OCI-LY3 (cell line): ENCODE results near the gene ZNF275.

Experiments used
- H2AFZ ChIP-seq: fragments of 200-600, 300-600 bp; shearing (Covaris generic); 2 replicates; pipeline ENCODE4 v1.6.0; 2014; ENCODE audit warnings: antibody characterized with exemption, low read depth, low read length
- H3K27ac ChIP-seq: fragments of 200-600, 300-600 bp; sonication (generic); 2 replicates; pipeline ENCODE4 v1.5.1; 2014; ENCODE audit warnings: mild to moderate bottlenecking, low read length, moderate library complexity, mixed read lengths
- H3K27me3 ChIP-seq: fragments of 200-600, 300-600 bp; sonication (generic); 2 replicates; pipeline ENCODE4 v1.6.1; 2014; ENCODE audit warnings: low read depth, low read length, mixed read lengths
- H3K36me3 ChIP-seq: fragments of 200-600, 300-600 bp; sonication (generic); replicated peaks from 2 replicates; pipeline ENCODE3; 2014; ENCODE audit warnings: low read depth, low read length, mixed read lengths
- H3K4me1 ChIP-seq: fragments of 300-600, 200-600 bp; sonication (generic); 2 replicates; pipeline ENCODE4 v1.6.1; 2014; ENCODE audit warnings: low read length, mixed read lengths
- H3K4me2 ChIP-seq: fragments of 200-600, 300-600 bp; sonication (generic); 2 replicates; pipeline ENCODE4 v1.6.1; 2014; ENCODE audit warnings: low read length, mixed read lengths
- H3K4me3 ChIP-seq: fragments of 300-600, 200-600 bp; sonication (generic); 2 replicates; pipeline ENCODE4 v1.5.1; 2014; ENCODE audit warnings: antibody characterized with exemption, mild to moderate bottlenecking, low read length, moderate library complexity
- H3K79me2 ChIP-seq: fragments of 300-600, 200-600 bp; shearing (Covaris generic); 2 replicates; pipeline ENCODE4 v1.6.1; 2014; ENCODE audit warnings: mild to moderate bottlenecking, low read length, mixed read lengths
- H3K9ac ChIP-seq: fragments of 300-600, 200-600 bp; shearing (Covaris generic); 2 replicates; pipeline ENCODE4 v1.6.0; 2014; ENCODE audit warnings: mild to moderate bottlenecking, low read length, moderate library complexity
- H3K9me3 ChIP-seq: fragments of 200-600, 300-600 bp; shearing (Covaris generic); 2 replicates; pipeline ENCODE4 v1.6.1; 2014; ENCODE audit warnings: low read length, mixed read lengths; ENCODE audit not compliant: insufficient read depth
- H4K20me1 ChIP-seq: fragments of 200-600, 300-600 bp; sonication (generic); 2 replicates; pipeline ENCODE4 v1.6.1; 2016; ENCODE audit warnings: low read length, mixed read lengths; ENCODE audit not compliant: insufficient read depth
- CTCF ChIP-seq: fragments of 200-600, 300-600 bp; sonication (generic); IDR thresholded peaks from 2 replicates; pipeline ENCODE4 v1.5.1; 2014; ENCODE audit warnings: antibody characterized with exemption, low read length, low read depth
- EZH2phosphoT487 ChIP-seq: fragments of 200-600 bp; shearing (Covaris generic); IDR thresholded peaks from 2 replicates; pipeline ENCODE4 v1.6.1; 2018; ENCODE audit warnings: antibody characterized with exemption, mixed run types, low read depth

The ZNF275 gene

DNA sequence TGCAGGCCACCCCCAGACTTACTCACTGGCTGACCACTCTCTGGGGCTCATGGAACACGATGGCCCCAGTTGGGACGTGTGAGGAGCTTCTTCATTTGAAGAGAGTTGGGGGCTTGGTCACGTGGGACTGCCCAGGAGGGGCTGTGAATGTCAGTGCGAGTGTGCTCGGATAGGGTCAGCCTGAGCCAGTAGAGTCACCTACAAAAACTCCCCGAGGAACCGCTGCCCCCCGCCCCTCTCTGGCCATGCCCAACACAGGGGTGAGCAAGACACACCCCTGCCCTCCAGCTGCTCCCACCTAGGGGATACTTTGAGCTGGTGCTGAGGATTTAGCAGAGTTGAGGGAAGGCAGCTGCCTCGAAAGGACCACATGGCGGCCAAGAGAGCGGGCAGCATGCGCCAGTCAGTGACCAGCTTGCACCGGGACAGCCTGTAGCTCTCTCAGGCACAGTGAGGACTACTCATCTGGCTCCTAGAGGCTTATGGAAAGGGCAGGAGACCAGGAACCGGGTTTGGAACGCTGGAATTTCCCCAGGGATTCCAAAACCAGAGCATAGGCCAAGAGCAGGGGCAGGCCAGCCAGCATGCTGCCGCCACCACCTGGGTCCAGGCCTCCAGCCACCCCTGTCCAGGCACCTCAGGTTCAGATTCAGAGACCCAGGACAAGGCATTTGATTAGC, 58.8 kb downstream of the ZNF275 start:
- TF ChIP-seq CTCF (no peak), EZH2phosphoT487 (no peak)
- Histone ChIP-seq H3K79me2 (no peaks in the 10 kb centered on the region), H3K9me3 (no peaks in the 10 kb centered on the region), H3K4me1 (no peaks in the 10 kb centered on the region), H3K4me3 (no peak overlapping the region), H4K20me1 (no peaks in the 10 kb centered on the region), H3K36me3 (no peaks in the 10 kb centered on the region), H2AFZ (no peak overlapping the region), H3K4me2 (no peak overlapping the region), H3K27me3 (no peaks in the 10 kb centered on the region), H3K9ac (no peak overlapping the region), H3K27ac (no peak overlapping the region)

DNA sequence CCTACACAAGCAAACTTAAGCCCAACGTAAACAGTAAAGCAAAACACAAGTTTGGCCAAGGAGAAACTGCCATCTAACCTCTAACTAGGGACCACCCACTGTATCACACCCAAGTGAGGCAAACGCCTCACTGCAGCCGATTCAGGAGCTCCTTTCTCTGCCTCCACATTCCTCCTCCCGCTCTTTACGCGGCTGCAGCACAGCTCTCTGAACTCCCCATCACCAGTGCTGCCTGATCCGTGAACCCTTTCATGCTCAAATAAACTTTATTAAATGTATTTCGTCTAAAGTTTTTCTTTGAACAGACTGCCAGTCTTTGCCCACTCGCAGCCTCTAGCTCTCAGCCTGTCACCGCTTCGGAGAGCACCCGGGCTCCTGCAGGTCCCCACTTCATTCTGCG, 60.7 kb downstream of the ZNF275 start:
- Histone ChIP-seq H3K79me2 (no peaks in the 10 kb centered on the region), H4K20me1 (no peaks in the 10 kb centered on the region), H2AFZ (no peak overlapping the region), H3K27ac (no peak overlapping the region), H3K36me3 (no peaks in the 10 kb centered on the region), H3K4me3 (no peak overlapping the region), H3K27me3 (no peaks in the 10 kb centered on the region), H3K9ac (no peak overlapping the region), H3K4me2 (no peak overlapping the region), H3K9me3 (no peaks in the 10 kb centered on the region), H3K4me1 (peaks cover 2% of the 10 kb centered on the region; the same call in 1 of the 2 replicates)
- TF ChIP-seq CTCF = no peak
- TF ChIP-seq EZH2phosphoT487 = no peak

GRCh38 chrX:153395613-153396319, 61.8 kb downstream of the ZNF275 start:
- no peak overlapping the region for H3K9ac ChIP-seq
- TF ChIP-seq CTCF = no peak
- TF ChIP-seq EZH2phosphoT487 = no peak
- H3K4me3 ChIP-seq = no peak overlapping the region
- H3K36me3 ChIP-seq = no peaks in the 10 kb centered on the region
- no peak overlapping the region for H2AFZ ChIP-seq
- H4K20me1 ChIP-seq = no peaks in the 10 kb centered on the region
- H3K4me2 ChIP-seq = no peak overlapping the region
- H3K9me3 ChIP-seq = no peaks in the 10 kb centered on the region
- H3K4me1 ChIP-seq = peaks cover 6% of the 10 kb centered on the region; the same call in 1 of the 2 replicates
- no peaks in the 10 kb centered on the region for H3K27me3 ChIP-seq
- no peak overlapping the region for H3K27ac ChIP-seq
- H3K79me2 ChIP-seq = no peaks in the 10 kb centered on the region

DNA sequence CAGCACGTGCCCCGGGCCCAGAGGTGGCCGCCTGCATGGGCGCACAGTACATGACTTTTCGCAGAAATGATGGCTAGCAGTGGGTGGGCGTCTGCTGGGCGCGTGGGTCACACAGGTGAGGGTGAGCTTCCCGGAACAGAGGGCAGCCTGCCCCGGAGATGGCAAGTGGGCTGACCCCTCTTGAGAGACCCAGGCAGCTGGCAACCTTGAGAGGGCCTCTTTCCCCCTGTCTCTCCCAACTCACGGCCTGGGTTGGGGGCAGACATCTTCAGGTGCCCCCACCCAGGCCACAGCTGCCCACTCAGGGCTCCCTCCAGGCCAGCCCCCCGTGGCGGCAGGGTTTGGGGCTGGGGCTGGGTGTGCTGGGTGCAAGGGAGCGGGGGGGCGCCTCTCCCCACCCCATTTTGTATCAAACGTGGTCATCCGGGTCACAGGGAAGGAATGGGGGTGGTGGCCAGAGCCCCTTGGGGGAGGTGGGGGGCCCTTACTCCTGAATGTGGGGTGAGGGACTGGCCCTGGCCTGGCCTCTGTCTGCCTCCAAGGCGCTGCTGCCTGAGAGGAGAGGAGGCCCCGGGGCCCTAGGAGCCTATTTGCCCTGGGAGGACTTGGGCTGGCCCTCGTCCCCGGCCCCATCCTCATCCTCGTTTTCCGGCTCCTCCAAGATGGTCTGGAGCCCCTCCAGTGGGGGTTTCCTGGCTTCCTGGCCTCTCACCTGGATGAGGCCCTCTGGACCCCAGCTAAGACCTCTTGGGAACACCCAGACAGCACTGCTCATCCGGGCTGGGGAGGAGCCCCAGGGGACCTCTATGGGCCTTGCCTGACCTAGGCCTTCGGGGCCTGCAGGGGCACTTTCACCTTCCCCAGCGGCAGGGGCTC, 62.6 kb downstream of the ZNF275 start:
- no peaks in the 10 kb centered on the region for H3K36me3 ChIP-seq
- H4K20me1 ChIP-seq = no peaks in the 10 kb centered on the region
- H3K4me3 ChIP-seq = no peak overlapping the region
- TF ChIP-seq CTCF (no peak), EZH2phosphoT487 (no peak)
- H3K4me2 ChIP-seq = no peak overlapping the region
- no peaks in the 10 kb centered on the region for H3K79me2 ChIP-seq
- no peak overlapping the region for H3K9ac ChIP-seq
- peaks cover 6% of the 10 kb centered on the region; the same call in 1 of the 2 replicates for H3K4me1 ChIP-seq
- no peaks in the 10 kb centered on the region for H3K27me3 ChIP-seq
- H3K27ac ChIP-seq = no peak overlapping the region
- no peak overlapping the region for H2AFZ ChIP-seq
- H3K9me3 ChIP-seq = no peaks in the 10 kb centered on the region
